GM19193 (cell line): ENCODE measurements around the gene RAD51B.

Experiments used
- POLR2A ChIP-seq: IDR thresholded peaks from 4 replicates; pipeline ENCODE4 v1.6.1; 2011; ENCODE audit not compliant: insufficient read depth, insufficient read length; ENCODE audit errors: extremely low read depth

Gene RAD51B

DNA sequence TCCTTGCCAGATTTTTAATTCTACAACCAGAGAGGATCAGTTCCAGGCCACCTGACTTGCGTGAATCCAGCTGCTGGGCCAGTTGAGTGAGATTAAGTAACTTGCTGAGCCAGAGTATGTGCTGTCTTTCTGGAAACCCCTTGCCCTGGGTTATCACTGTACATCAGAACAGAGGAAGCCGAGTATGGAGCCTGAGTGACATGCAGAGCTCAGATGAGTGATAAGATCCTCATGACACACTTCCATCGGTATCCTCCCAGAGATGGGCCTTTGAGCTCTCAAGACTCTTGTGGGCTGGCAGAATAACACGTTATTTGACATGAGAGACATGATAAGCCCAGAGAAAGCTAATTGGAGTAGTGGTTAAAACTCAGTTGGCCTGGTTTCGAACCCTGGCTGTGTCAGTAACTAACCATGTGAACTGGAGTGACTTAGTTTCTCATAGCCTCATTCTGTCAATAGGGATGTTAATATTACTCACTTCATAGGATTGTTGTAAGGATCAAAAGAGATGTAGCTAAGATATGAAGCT is 585.1 kb downstream of the RAD51B start:
- TF ChIP-seq POLR2A, result no peak

- TF ChIP-seq POLR2A, result no peak
These were observed 586.4 kb downstream of the RAD51B start for GRCh38 chr14:68405961-68406360.

DNA sequence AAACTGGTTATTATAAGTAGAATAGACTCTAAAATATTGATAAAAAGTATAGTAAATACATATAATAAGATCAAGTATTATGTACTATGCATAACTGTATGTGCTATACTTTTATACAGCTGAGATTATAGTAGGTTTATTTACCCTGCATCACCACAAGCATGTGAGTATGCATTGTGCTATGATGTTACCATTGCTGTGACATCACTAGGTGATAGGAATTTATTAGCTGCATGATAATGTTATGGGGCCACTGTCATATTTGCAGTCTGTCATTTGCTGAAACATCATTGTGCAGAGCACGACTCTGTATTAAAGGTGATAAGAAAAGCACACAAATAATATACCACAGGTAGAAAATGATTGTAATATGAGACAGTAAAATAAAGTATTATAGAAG is 587.7 kb downstream of the RAD51B start:
- TF ChIP-seq POLR2A, result no peak

GRCh38 chr14:68407825-68408224 is 588.2 kb downstream of the RAD51B start:
- TF ChIP-seq POLR2A, result no peak

DNA sequence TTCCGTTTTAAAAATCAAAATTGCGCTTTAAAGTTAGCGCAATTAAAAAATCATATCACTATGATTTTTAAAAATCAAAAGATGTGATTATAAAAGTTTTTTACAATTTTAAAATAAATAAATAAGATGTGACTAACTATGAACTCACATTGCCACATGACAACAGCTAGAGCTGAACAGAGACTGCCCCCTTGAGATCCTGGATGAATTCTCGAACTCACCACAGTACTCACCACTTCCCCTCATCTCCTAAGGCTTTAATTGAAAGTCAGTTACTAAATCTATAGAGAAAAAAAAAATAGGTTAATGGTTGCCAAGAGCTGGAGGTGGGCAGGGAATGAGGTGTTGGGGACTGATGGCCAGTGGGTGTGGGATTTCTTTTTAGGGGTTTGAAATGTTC is 589.1 kb downstream of the RAD51B start:
- no peak for TF ChIP-seq POLR2A

DNA sequence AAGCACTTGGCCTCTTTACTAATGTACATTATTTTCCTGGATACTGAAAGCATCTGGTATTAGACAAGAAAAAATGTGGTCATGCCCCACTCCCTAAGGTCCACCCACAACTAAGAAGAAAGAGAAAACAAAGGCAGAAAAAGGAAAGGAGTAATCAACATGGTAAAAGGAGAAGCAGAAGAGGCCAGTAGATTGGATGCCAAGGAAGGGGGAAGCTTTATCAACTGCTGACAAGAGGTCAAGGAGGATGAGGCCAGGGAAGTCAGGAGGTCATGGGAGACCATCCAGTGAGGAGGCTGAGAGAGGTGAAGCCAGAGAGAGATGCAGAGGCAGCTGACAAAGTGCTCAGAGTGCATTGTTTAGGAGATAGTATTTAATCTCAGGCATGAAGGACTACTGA is 589.8 kb downstream of the RAD51B start:
- no peak for TF ChIP-seq POLR2A

DNA sequence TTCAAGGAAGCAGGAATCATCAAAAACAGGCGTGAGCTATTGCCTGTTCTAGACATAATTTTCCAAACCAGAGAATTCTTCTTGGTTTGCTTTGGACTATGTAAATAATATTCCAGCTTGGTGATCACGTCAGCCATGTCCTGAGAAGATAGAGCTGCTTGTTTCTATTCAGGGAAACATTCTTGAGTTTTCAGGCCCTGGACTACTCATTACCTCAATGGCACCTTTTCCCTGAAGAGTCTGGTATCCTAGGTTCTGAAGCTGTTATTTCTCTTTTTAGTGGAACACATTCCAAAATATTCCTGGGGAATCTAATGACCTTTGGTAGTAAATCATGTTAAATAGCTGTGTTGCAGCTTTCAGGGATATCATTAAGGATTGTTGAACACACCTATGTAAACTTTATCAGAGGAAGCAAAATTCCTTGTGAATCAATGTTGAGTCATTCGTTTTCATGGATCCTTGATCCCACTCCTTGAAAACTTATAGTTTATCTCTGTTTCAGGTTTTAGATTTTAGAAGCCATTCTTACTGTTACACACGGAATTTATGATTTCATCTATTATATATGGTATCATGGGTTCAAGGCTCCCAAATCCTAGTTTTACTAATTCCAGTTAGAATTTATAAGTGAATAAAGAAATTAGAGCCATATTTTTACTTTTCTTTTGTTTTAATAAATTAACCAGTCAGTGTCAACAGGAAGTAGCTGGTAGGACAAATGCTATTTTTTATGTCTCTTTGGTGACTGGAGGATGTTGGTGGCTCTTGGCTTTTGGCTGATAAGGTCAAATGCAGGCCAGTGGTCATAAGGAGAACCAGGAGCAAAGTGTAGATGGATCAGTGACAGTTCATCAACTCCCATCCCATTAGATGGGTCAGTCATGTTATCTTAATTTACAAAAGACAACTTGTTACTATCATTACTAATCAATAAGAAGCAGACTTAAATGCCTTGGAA is 593.2 kb downstream of the RAD51B start:
- no peak for TF ChIP-seq POLR2A

DNA sequence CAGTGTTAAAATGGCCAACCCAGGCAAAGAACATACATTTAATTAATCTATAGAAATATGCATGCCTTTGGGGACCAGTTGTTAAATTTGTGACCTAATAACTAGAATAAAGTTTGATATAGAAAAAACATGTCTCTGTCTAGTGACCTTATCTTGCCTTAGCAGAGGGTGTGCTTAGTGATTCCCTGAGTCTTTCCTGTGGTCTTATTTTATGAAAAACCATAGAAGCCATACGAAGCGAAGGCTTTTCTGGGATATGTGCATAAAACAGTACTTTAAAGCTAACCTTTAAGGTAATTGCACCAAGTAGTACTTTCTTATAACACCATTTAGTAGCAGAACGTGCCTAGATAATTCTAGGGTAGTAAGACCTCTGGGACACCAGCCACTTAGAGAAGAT is 593.9 kb downstream of the RAD51B start:
- no peak for TF ChIP-seq POLR2A

DNA sequence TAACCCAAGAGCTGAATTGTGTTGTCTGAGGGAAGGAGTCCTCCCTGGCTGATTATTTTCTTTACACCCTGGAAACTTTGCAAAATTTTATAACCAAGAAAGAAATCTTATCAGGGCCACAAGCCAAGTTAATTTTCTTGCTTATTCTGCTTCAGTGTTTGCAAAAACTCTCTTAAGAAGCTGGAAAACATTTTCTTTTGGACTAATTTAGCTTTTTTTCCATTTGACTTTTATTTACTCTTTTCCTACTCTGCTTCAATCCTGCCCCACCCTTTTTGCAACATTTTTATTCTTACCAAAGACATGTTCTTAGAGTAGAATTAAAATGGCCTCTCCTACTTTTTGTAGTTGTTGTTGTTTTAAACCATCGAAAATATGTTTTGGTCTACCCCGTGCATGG is 594.5 kb downstream of the RAD51B start:
- no peak for TF ChIP-seq POLR2A

DNA sequence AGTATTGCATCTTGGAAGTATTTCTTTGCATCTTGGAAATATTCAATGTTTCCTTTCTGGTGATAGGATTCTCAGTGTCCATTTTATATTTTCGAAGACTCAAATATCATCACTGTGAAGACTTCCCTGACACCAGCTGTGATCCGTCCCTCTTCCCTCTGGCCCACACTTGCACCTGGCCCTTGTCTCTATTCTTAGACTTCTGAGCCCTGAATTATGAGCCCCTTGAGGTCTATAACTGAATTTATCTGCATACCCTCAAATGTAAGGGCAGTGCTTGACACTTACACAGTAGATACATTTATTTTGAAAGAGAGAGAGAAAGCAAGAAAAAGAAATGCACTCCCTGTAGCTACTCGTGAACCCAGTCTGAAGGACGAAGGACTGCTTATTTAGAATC is 596.6 kb downstream of the RAD51B start:
- TF ChIP-seq POLR2A, result no peak

DNA sequence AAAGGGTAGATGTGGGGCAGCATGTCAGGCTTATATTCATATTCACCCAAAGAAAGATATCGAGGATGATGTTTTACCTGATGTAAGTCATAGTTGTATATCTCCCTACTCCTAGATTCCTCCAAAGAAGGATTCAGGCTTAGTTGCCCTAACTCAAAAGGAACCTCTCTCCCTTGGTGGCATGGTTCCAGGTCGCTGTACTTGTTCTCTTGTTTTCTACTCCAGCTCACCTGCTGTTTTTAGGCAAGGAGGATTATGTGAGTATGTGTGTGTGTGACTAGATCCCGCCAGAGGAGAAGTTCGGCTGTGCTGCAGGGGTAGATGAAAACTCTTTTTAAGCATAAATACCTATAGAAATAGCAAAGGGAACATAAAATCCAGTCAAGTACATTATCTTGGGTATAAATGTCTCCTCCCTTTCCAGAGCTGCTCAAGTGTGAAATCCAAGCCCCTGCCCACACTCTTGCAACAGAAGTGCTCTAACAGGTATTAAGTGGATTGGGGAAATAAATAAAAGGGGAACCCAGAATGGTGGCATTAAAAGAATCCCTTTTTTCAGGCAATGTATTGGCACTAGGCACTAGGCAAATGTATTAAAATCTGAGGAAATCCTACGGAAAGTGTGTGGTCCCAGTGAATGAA is 597.6 kb downstream of the RAD51B start:
- TF ChIP-seq POLR2A, result no peak

GRCh38 chr14:68418174-68419118 is 598.9 kb downstream of the RAD51B start:
- TF ChIP-seq POLR2A, result no peak

GRCh38 chr14:68420350-68420749 is 600.8 kb downstream of the RAD51B start:
- TF ChIP-seq POLR2A, result no peak

- no peak for TF ChIP-seq POLR2A
These were observed 601.5 kb downstream of the RAD51B start for GRCh38 chr14:68421116-68421515.

DNA sequence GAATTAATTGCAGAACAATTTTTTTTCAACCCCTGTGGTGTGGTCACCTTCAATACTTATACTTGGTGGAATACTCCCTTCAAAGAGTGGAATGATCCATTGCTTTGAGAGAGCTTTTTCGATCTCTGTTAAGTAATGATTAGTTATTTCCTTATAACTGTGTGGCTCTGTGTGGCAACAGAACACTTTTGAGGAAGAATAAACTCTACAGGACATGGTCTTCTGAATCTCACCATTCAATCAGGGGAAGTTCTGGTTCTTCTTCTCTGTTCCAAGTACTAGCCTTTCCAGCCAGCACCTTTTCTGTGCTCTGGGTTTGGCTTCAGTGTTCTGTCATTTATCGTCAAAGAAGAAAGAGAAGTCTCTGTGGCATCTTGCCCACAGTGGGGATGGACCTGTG is 604.1 kb downstream of the RAD51B start:
- no peak for TF ChIP-seq POLR2A
